ENCODE data around the gene ZNF747.
A peak's percentile ranks its signal among the peaks of the same experiment; 100 is the strongest.
"Not testable (repeated sequence)": the region's sequence is repeated elsewhere in the genome, so short reads cannot be mapped to it uniquely, and the experiment has no call there.

Gene ZNF747

GRCh38 chr16:30533748-30534367 lies 800 bp downstream of the ZNF747 start:
- peak; percentile 22 for DNase-seq (ENCODE audit: low spot score)

DNA sequence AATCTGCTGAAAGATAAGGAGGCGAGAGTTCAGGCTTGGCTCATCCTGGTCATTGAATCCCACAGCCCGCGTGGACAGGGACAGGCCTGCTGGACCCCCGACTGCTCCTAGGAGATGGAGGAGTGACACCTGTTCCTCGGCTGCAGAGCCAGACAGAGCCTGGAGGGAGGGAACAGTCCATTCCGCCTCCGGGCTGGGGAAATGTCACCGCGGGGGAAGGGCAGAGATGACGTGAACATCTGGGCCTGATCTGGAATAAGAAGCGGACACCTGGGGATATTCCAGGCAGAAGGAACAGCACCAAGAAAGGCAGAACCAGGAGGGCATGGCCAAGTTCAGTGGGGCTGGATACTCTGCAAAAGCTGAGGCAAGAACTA lies 1.5 kb downstream of the ZNF747 start:
- no peak for DNase-seq (ENCODE audit: low spot score)

DNA sequence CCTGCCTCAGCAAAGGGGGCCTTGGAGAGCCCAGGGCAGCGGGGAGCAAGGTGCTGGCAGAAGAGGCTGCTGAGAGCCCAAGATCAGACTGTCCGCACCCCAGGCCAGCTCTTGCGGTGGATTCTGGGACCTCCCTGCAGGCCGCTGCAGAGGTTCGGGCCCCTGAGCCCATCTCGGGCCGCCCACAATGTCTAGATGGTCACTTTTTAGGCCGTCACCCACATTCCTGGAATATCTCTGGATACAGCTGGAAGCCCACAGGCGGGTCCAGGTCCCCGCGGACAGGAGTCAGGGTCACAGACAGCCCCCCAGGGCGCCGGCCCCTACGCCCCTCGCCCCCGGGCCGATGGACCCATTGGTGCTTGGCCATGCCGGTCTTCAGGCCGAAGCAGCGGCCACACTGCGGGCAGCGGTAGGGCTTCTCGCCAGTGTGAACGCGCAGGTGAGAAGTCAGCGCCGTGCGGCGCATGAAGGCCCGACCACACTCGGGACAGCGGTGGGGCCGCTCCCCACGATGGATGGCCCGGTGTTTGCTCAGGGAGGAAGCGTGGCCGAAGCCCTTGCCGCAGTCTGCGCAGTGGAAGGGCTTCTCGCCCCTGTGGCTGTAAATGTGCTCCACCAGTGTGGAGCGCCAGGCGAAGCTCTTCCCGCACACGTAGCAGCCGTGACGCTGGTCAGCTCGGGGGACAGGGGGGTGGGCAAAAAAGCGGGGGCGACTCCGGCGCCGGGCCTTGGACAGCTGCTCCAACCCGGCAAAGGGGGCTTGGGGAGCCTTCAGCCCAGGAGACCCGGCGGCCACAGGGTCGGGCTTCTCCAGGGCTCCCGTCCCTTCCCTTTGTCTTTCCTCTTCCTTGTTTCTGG lies 2.1 kb downstream of the ZNF747 start:
- DNase-seq (ENCODE audit: low spot score): no peak

- DNase-seq (ENCODE audit: low spot score): no peak
Observed at GRCh38 chr16:30530163-30531037, 4.3 kb downstream of the ZNF747 start.

- no peak for DNase-seq (ENCODE audit: low spot score)
Observed at GRCh38 chr16:30528799-30529457, 5.7 kb downstream of the ZNF747 start.

GRCh38 chr16:30527635-30528178 lies 7.0 kb downstream of the ZNF747 start:
- DNase-seq (ENCODE audit: low spot score): no peak

GRCh38 chr16:30526823-30527634 lies 7.6 kb downstream of the ZNF747 start:
- DNase-seq (ENCODE audit: low spot score): peak; percentile 98

DNA sequence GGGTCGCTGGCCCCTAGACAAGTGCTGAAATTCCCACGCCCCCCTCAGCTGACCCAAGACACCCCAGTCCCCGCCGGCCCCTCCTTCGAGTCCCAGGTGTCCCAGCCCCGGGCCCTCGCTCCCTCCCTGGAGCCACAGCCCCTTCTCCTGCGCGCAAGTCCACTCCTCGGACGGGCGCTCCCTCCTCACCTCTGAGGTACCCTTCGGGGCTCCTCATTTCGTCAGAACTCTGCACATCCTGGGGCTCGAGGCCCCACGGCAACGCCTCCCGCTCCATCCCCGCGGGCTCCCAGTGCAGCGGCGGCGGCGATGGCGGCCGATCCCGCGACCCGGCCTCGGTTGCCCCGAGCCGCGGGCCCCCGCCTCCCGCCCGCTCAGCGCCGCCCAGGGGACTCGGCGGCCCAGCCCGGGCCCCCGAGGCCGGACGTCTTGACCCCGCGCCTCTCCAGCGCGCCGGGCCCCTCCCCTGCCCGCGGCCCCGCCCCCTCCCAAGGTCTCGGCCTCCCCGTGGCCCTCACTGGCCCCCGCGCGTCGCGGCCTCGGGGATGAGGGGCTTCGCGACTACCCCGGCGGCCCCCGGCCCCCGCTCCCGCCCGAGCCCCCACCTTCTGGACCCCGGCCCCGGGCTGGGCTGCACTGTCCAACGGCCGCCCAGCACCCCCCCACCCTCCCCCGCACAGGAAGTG lies 8.4 kb downstream of the ZNF747 start, which contains the start of gene ZNF768:
Gene ZNF768, minus strand, starts transcription at position 430 of the 686 bp plus-strand sequence. Its CDS starts 153 bp downstream, at position 277.
- DNase-seq (ENCODE audit: low spot score): peak; percentile 85

GRCh38 chr16:30525844-30526136 lies 8.9 kb downstream of the ZNF747 start:
- no peak for DNase-seq (ENCODE audit: low spot score)

GRCh38 chr16:30524575-30525568 lies 9.8 kb downstream of the ZNF747 start:
- no peak for DNase-seq (ENCODE audit: low spot score)

DNA sequence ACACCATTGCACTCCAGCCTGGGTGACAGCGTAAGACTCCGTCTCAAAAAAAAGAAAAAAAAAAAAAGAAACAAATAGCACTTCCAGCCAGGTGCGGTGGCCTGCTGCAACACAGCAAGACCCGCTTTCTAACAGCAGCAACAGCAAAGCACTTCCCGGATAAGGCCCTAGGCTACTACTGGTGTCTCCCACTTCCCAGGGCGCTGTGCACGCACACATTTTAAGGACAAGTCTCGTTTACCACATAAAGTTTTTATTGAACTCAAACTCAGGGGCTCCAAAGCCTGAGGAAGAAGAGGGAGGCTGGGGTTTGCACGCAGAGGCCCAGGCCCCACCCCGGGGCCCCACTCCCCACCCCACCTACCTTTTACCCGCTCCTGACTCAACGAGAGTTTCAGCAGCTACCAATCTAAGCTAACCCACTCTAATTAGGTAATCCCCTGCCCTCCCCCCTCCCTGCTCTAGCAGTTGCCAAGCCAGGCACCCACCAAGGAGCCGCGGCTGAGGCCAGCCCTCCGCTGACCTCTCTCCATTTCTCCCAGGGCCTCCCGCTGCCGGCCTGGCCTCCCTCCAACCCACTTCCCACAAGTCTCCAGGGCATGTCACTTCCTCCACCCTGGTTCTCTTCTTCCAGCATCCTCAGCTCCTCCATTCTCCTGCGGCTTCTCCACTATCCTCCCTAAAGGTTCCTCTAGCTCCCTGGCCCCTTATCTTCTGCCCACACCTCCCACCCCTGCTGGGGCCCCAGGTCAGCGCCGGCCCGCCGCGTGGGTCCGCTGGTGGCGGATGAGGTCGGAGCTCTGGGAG lies 10.7 kb downstream of the ZNF747 start:
- no peak for DNase-seq (ENCODE audit: low spot score)

DNA sequence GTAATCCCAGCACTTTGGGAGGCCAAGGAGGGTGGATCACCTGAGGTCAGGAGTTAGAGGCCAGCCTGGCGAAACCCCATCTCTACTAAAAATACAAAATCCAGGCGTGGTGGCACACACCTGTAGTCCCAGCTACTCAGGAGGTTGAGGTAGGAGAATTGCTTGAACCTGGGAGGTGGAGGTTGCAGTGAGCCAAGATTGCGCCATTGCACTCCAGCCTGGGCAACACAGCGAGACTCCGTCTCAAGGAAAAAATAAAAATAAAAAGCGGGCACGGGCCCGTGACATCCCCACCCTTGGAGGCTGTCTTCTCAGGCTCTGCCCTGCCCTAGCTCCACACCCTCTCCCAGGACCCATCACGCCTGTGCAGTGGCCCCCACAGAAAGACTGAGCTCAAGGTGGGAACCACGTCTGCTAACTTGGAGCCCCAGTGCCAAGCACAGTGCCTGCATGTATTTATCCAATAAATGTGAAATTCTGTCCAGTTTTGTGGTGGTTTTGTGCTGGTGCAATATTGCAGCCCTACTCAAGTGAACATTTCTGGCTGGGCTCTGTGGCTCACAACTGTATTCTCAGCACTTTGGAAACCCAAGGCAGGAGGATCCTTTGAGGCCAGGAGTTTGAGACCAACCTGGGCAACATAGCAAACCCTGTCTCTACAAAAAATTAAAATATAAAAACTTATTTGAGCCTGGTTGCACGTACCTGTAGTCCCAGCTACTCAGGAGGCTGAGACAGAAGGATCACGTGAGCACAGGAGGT lies 11.8 kb downstream of the ZNF747 start:
- not testable (repeated sequence) for DNase-seq (ENCODE audit: low spot score)

- DNase-seq (ENCODE audit: low spot score): no peak
Observed at GRCh38 chr16:30521873-30522641, 12.6 kb downstream of the ZNF747 start.

- no peak for DNase-seq (ENCODE audit: low spot score)
Observed at GRCh38 chr16:30521476-30521872, 13.2 kb downstream of the ZNF747 start.

- no peak for DNase-seq (ENCODE audit: low spot score)
Observed at GRCh38 chr16:30519120-30520049, 15.3 kb downstream of the ZNF747 start.

DNA sequence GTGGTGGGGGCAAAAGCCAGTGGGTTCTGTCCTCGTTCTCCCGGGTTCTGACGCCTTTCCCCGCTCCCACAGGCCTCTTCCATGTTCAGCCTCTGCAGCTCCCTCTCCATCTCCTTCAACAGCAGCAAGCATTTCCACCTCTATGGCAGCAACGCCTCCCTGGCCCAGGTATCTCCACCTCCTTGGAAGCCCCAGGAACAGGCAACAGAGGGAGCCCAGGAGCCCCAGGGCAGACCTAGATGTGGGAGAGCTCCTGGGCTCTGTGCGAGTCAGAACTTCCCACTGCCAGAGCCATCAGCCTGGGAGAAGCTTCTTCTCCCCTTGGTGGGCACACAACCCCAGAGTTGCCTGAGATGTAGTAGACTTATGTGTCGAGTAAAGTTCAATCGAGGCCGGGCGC lies 16.1 kb downstream of the ZNF747 start:
- no peak for DNase-seq (ENCODE audit: low spot score)
